Measurements from ENCODE around the gene HRH1. TPM values are rescaled to one million over a fixed set of nuclear protein-coding genes. Genes with fewer than 3 reads are reported as not detected.

The HRH1 gene
- total RNA-seq, 2 donors from 2014 or later: 0.14 TPM; not detected in 1

- Mint-ChIP-seq H3K9me3 (no peaks in the 10 kb centered on the region), H3K36me3 (peaks cover 29% of the 10 kb centered on the region), H3K4me1 (ENCODE audit: low read depth in 2 of 2) (peaks cover 28 to 29% of the 10 kb centered on the region in 2 donors), H3K27me3 (no peaks in the 10 kb centered on the region), H3K4me3 (no peak overlapping the region), H3K27ac (peak overlapping the region in 1 of 2 donors; percentile 29)
- DNase-seq (ENCODE audit: low spot score) (no peak), ATAC-seq (peak in 1 of 2 donors; percentile 63)
These were observed 152.7 kb downstream of the HRH1 start for GRCh38 chr3:11306817-11307589.

GRCh38 chr3:11307830-11308432 lies 153.6 kb downstream of the HRH1 start:
- peak overlapping the region in 1 of 2 donors; percentile 30 for H3K27ac Mint-ChIP-seq
- ATAC-seq (no peak), DNase-seq (ENCODE audit: low spot score) (no peak)
- H3K27me3 Mint-ChIP-seq: no peaks in the 10 kb centered on the region
- no peaks in the 10 kb centered on the region for H3K9me3 Mint-ChIP-seq
- peaks cover 28 to 29% of the 10 kb centered on the region in 2 donors for H3K4me1 Mint-ChIP-seq (ENCODE audit: low read depth in 2 of 2)
- H3K4me3 Mint-ChIP-seq: no peak overlapping the region
- H3K36me3 Mint-ChIP-seq: peaks cover 34% of the 10 kb centered on the region

GRCh38 chr3:11310258-11310657 lies 156.0 kb downstream of the HRH1 start:
- peaks cover 28% of the 10 kb centered on the region for H3K36me3 Mint-ChIP-seq
- no peak overlapping the region for H3K27ac Mint-ChIP-seq
- DNase-seq (ENCODE audit: low spot score) (no peak), ATAC-seq (no peak)
- H3K27me3 Mint-ChIP-seq: no peaks in the 10 kb centered on the region
- no peak overlapping the region for H3K4me3 Mint-ChIP-seq
- peaks cover 23% of the 10 kb centered on the region in 2 donors for H3K4me1 Mint-ChIP-seq (ENCODE audit: low read depth in 2 of 2)
- H3K9me3 Mint-ChIP-seq: no peaks in the 10 kb centered on the region

GRCh38 chr3:11312166-11312565 lies 157.9 kb downstream of the HRH1 start:
- no peaks in the 10 kb centered on the region for H3K27me3 Mint-ChIP-seq
- DNase-seq (ENCODE audit: low spot score): no peak
- no peak for ATAC-seq
- H3K9me3 Mint-ChIP-seq: no peaks in the 10 kb centered on the region
- peaks cover 36% of the 10 kb centered on the region for H3K36me3 Mint-ChIP-seq
- no peak overlapping the region for H3K27ac Mint-ChIP-seq
- peaks cover 6% of the 10 kb centered on the region in 2 donors for H3K4me1 Mint-ChIP-seq (ENCODE audit: low read depth in 2 of 2)
- H3K4me3 Mint-ChIP-seq: no peak overlapping the region

Other genes with a start within 250 kb of the HRH1 start
- not detected for gene SLC6A1, start 161.7 kb upstream of the HRH1 start, total RNA-seq
- gene ATG7, start 117.9 kb downstream of the HRH1 start, total RNA-seq: 10 to 100 TPM; 45.0 to 79.9 TPM

Measured in natural killer cell treated with Interleukin-12 subunit alpha and Interleukin-12 subunit beta and Interleukin-15 and Interleukin-18, amount 100 ng/mL, for 72 hours (primary cell).